Gastrocnemius medialis (tissue), 4 donors: ENCODE measurements around the gene SGPL1. TPM values are rescaled to one million over a fixed set of nuclear protein-coding genes. Genes with fewer than 3 reads are reported as not detected.
A peak's percentile ranks its signal among the peaks of the same experiment; 100 is the strongest.

Source experiments
- ATAC-seq, 2 donors: fragments of 150-250 bp; one replicate each; pipeline ENCODE4 v1.9.1; 2016
- DNase-seq, 2 donors: peaks; one replicate each; pipeline ENCODE4 v3.0.0-alpha.2; 2019
- H3K27ac ChIP-seq, 4 donors: fragments of 200-600 bp; sonication (generic); 1 replicate in 1 of 4; 2 replicates in 3 of 4; pipeline ENCODE4 v1.5.1; 2016 to 2018; ENCODE audit warnings: mild to moderate bottlenecking in 2 of 4, moderate library complexity in 1 of 4
- H3K27me3 ChIP-seq, 3 donors: fragments of 200-600 bp; sonication (generic) in 2 of 3; 1 replicate in 1 of 3; 2 replicates in 2 of 3; pipeline versions ENCODE4 v1.5.1 to v1.6.0; 2016 to 2019; ENCODE audit warnings: mild to moderate bottlenecking in 1 of 3, moderate library complexity in 1 of 3
- H3K36me3 ChIP-seq, 2 donors: fragments of 200-600 bp; sonication (generic) in 1 of 2; one replicate each; pipeline ENCODE4 v1.5.1; 2017 to 2018
- H3K4me1 ChIP-seq, 2 donors: fragments of 200-600 bp; sonication (generic) in 1 of 2; one replicate each; pipeline ENCODE4 v1.5.1; 2016 to 2017; ENCODE audit warnings: mild to moderate bottlenecking in 2 of 2
- H3K4me3 ChIP-seq, 4 donors: fragments of 200-600 bp; sonication (generic) in 3 of 4; 1 replicate in 1 of 4; 2 replicates in 3 of 4; pipeline ENCODE4 v1.5.1; 2016 to 2019; ENCODE audit warnings: mild to moderate bottlenecking in 2 of 4
- H3K9me3 ChIP-seq, 3 donors: fragments of 200-600 bp; sonication (generic) in 2 of 3; 1 replicate in 1 of 3; 2 replicates in 2 of 3; pipeline ENCODE4 v1.5.1; 2016 to 2019
- POLR2A ChIP-seq, 2 donors: fragments of 450-650 bp; IDR thresholded peaks; one replicate each; pipeline ENCODE4 v1.6.1; 2017; ENCODE audit warnings: antibody characterized with exemption in 2 of 2, mild to moderate bottlenecking in 2 of 2, moderate library complexity in 2 of 2
- in situ Hi-C, 4 donors: fragments of 200-750 bp; cut with MboI; loops; one replicate each; pipeline versions ENCODE4 v1.15.0 to v1.8.0; 2017; ENCODE audit warnings: low sequenced_read_pairs in 4 of 4
- intact Hi-C: fragments of 100-400 bp; cut with DNase I; formaldehyde crosslinking; loops from one replicate; pipeline ENCODE4 v1.15.1; 2023; ENCODE audit warnings: low total_unique reads
- total RNA-seq, 4 donors: library from RNA; depleted of rRNA; stranded (reverse); fragments of >200 nt; gene quantifications; one replicate each; pipeline versions ENCODE4 v1.1.0 to v1.2.3, GENCODE V29; 2016
- TF ChIP-seq, protein P1 (sequence below), 5 experiments: fragments of 450-650 bp in 3 of 5; fragments of 200-600 bp in 2 of 5; sonication (generic) in 2 of 5; IDR thresholded peaks in 4 of 5; conservative IDR thresholded peaks in 1 of 5; 1 replicate in 4 of 5; 2 replicates in 1 of 5; pipeline ENCODE4 v1.5.1; 2016 to 2019; ENCODE audit warnings: antibody characterized with exemption in 5 of 5, mild to moderate bottlenecking in 3 of 5, moderate library complexity in 3 of 5

Gene SGPL1
- total RNA-seq, 4 donors from 2014 or later: 6.5 to 17.1 (median 11.3) TPM

GRCh38 chr10:70899096-70899495 is 83.3 kb downstream of the SGPL1 start:
- Histone ChIP-seq H3K27ac (no peak overlapping the region), H3K36me3 (no peaks in the 10 kb centered on the region), H3K4me3 (no peak overlapping the region), H3K4me1 (no peaks in the 10 kb centered on the region), H3K9me3 (no peaks in the 10 kb centered on the region), H3K27me3 (no peaks in the 10 kb centered on the region)
- DNase-seq: no peak
- TF ChIP-seq, protein P1, sequence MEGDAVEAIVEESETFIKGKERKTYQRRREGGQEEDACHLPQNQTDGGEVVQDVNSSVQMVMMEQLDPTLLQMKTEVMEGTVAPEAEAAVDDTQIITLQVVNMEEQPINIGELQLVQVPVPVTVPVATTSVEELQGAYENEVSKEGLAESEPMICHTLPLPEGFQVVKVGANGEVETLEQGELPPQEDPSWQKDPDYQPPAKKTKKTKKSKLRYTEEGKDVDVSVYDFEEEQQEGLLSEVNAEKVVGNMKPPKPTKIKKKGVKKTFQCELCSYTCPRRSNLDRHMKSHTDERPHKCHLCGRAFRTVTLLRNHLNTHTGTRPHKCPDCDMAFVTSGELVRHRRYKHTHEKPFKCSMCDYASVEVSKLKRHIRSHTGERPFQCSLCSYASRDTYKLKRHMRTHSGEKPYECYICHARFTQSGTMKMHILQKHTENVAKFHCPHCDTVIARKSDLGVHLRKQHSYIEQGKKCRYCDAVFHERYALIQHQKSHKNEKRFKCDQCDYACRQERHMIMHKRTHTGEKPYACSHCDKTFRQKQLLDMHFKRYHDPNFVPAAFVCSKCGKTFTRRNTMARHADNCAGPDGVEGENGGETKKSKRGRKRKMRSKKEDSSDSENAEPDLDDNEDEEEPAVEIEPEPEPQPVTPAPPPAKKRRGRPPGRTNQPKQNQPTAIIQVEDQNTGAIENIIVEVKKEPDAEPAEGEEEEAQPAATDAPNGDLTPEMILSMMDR (IDR thresholded peaks at IDR 0.05 in 4 of 5, conservative IDR thresholded peaks at IDR 0.05 in 1 of 5): no peak
- TF ChIP-seq POLR2A (IDR thresholded peaks at IDR 0.05): no peak
- intact Hi-C loops (no loop called here), in situ Hi-C loops (no loop called here)
- no peak for ATAC-seq

- Histone ChIP-seq H3K27ac (no peak overlapping the region), H3K36me3 (no peaks in the 10 kb centered on the region), H3K27me3 (no peaks in the 10 kb centered on the region), H3K4me1 (no peaks in the 10 kb centered on the region), H3K4me3 (no peak overlapping the region), H3K9me3 (no peaks in the 10 kb centered on the region)
- in situ Hi-C loops (no loop called here), intact Hi-C loops (no loop called here)
- TF ChIP-seq, protein P1 (IDR thresholded peaks at IDR 0.05 in 4 of 5, conservative IDR thresholded peaks at IDR 0.05 in 1 of 5): no peak
- TF ChIP-seq POLR2A (IDR thresholded peaks at IDR 0.05): no peak
- ATAC-seq (no peak), DNase-seq (no peak)
These were observed 85.6 kb downstream of the SGPL1 start for GRCh38 chr10:70901276-70901878.

DNA sequence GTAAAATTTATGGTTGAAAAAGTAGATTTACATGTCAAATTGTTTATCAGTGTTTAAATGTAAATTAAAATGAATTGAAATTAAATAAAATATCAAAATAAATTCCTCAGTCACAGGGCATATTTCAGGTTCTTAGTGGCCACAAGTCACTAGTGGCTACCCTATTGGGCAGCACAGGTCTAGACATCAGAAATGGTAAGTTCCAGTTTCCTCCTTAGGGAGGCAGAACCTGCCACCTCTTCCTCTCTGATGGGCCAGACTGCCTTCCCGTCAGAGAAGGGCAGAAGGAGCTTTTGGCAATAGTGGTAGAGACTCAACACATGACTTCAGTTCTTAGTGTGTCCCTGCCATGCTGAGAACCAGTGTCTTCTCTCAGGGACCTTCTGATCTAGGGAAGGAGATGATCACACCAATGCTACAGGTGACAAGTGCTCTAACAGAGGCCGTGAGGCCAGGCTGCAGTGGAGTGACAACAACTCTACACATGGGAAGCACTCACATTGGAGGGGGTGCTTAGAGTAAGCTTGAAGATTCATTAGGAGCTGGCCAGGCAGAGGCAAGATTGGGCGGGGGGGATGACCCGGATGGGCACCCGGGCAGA is 87.0 kb downstream of the SGPL1 start:
- H3K27me3 ChIP-seq: no peaks in the 10 kb centered on the region
- in situ Hi-C loops (no loop called here), intact Hi-C loops (loop anchor here (1.0 kb wide), 1 partner anchor 383 kb away; no protein-coding TSS in a partner anchor)
- no peak for TF ChIP-seq POLR2A (IDR thresholded peaks at IDR 0.05)
- TF ChIP-seq, protein P1 (IDR thresholded peaks at IDR 0.05 in 4 of 5, conservative IDR thresholded peaks at IDR 0.05 in 1 of 5): no peak
- H3K36me3 ChIP-seq: no peaks in the 10 kb centered on the region
- H3K4me3 ChIP-seq: no peak overlapping the region
- ATAC-seq: peak in 1 of 2 donors; percentile 24
- no peak for DNase-seq
- H3K27ac ChIP-seq: no peak overlapping the region
- no peaks in the 10 kb centered on the region for H3K9me3 ChIP-seq
- peaks cover 5% of the 10 kb centered on the region in 2 donors for H3K4me1 ChIP-seq

GRCh38 chr10:70903262-70903921 is 87.6 kb downstream of the SGPL1 start:
- intact Hi-C loops (loop anchor here (1.0 kb wide), 1 partner anchor 382 kb away; no protein-coding TSS in a partner anchor), in situ Hi-C loops (no loop called here)
- no peak for TF ChIP-seq POLR2A (IDR thresholded peaks at IDR 0.05)
- TF ChIP-seq, protein P1 (IDR thresholded peaks at IDR 0.05 in 4 of 5, conservative IDR thresholded peaks at IDR 0.05 in 1 of 5): peak; percentile 56 to 87 (median 83)
- Histone ChIP-seq H3K27ac (no peak overlapping the region), H3K9me3 (no peaks in the 10 kb centered on the region), H3K4me1 (peaks cover 5 to 7% of the 10 kb centered on the region in 2 donors), H3K36me3 (no peaks in the 10 kb centered on the region), H3K27me3 (no peaks in the 10 kb centered on the region), H3K4me3 (no peak overlapping the region)
- peak; percentile 51 to 60 for ATAC-seq
- DNase-seq: peak; percentile 37 to 49
